A673 (cell line): ENCODE measurements around the gene CSTPP1. TPM values are rescaled to one million over a fixed set of nuclear protein-coding genes. Genes with fewer than 3 reads are reported as not detected.

Source experiments
- BruUV-seq: library from RNA; stranded (reverse); fragments of 400-500 nt; replicated peaks from 2 replicates; lab custom pipeline; 2021; lab: Mats Ljungman, UMichigan
- CTCF ChIA-PET: fragments of 300-600 bp; sonication (Branson Sonifier 250); formaldehyde crosslinking; loops from one replicate; lab custom pipeline; 2022; ENCODE audit warnings: antibody characterized with exemption; lab: Charles Lee
- POLR2A ChIA-PET: fragments of 300-600 bp; sonication (Branson Sonifier 250); formaldehyde crosslinking; loops from one replicate; lab custom pipeline; 2022; ENCODE audit warnings: antibody characterized with exemption; ENCODE audit not compliant: low non-redundant PET; lab: Charles Lee
- DNase-seq: peaks from one replicate; pipeline ENCODE4 v3.0.0-alpha.2; 2015; ENCODE audit warnings: low spot score
- H3K27ac ChIP-seq: fragments of 200-600 bp; sonication (generic); 2 replicates; pipeline ENCODE4 v1.5.1; 2016; ENCODE audit warnings: mixed run types, low read depth, mild to moderate bottlenecking, mixed read lengths, antibody characterized with exemption, low read length; ENCODE audit not compliant: poor library complexity, severe bottlenecking
- H3K27me3 ChIP-seq: fragments of 200-600 bp; sonication (generic); replicated peaks from 2 replicates; pipeline ENCODE4 v1.6.1; 2017; ENCODE audit warnings: mixed run types, low read depth, mild to moderate bottlenecking, mixed read lengths, antibody characterized with exemption, low read length; ENCODE audit not compliant: insufficient read depth, poor library complexity
- H3K36me3 ChIP-seq: fragments of 200-600 bp; sonication (generic); 2 replicates; pipeline ENCODE4 v1.6.1; 2016; ENCODE audit warnings: mixed run types, mild to moderate bottlenecking, mixed read lengths, antibody characterized with exemption, low read length; ENCODE audit not compliant: insufficient read depth, poor library complexity, severe bottlenecking
- H3K4me1 ChIP-seq: fragments of 200-600 bp; sonication (generic); 2 replicates; pipeline ENCODE4 v1.6.1; 2017; ENCODE audit warnings: mixed run types, mild to moderate bottlenecking, mixed read lengths, antibody characterized with exemption, low read length; ENCODE audit not compliant: insufficient read depth, poor library complexity, severe bottlenecking
- H3K4me3 ChIP-seq: fragments of 200-600 bp; sonication (generic); 2 replicates; pipeline ENCODE4 v1.5.1; 2016; ENCODE audit warnings: low read depth, mixed run types, mild to moderate bottlenecking, mixed read lengths, low read length; ENCODE audit not compliant: poor library complexity, severe bottlenecking
- H3K9me3 ChIP-seq: fragments of 200-600 bp; sonication (generic); 2 replicates; pipeline ENCODE4 v1.6.1; 2016; ENCODE audit warnings: mixed run types, low read depth, mild to moderate bottlenecking, mixed read lengths, antibody characterized with exemption, low read length; ENCODE audit not compliant: poor library complexity, severe bottlenecking
- EZH2 ChIP-seq: fragments of 200-600 bp; sonication (generic); IDR thresholded peaks from 2 replicates; pipeline ENCODE4 v1.6.1; 2017; ENCODE audit warnings: borderline replicate concordance, low read depth, mild to moderate bottlenecking, mixed read lengths, antibody characterized with exemption, low read length; ENCODE audit not compliant: poor library complexity, severe bottlenecking
- intact Hi-C: fragments of 100-400 bp; cut with micrococcal nuclease; formaldehyde crosslinking; loops from one replicate; pipeline ENCODE4 v1.10.0; 2022; ENCODE audit not compliant: unreplicated experiment
- total RNA-seq: library from RNA; stranded (reverse); gene quantifications from 2 replicates; pipeline ENCODE4 v1.2.3, GENCODE V29; 2021
- TF ChIP-seq, protein P1 (sequence below): fragments of 300-800, 200-600 bp; sonication (generic); conservative IDR thresholded peaks from 2 replicates; pipeline ENCODE4 v1.5.1; 2017; ENCODE audit warnings: low read depth, mild to moderate bottlenecking, antibody characterized with exemption, low read length, moderate library complexity, mixed read lengths

CSTPP1 gene
- total RNA-seq, 1 experiment from 2014 or later: 79.3 TPM

DNA sequence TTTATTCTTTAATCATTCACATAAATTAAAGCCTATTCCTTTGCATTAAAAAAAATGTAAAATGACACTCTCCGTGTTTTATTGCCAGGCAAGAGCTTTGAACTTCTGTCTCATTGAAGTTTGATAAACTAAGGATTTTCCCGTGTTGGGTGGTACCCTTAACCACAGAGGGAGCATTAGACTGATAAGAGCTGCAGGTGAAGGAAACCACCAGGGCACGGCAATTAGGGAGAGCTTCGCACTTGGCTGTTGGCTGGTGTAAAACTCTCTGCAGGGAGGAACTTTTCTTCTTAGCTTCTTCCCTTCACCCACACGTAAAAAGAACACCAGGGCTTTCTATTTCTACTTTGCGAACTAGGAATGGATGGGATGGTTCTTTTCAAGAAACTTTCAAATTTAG lies 47.0 kb downstream of the CSTPP1 start:
- H3K27ac ChIP-seq: no peak overlapping the region
- intact Hi-C loops: no loop called here
- CTCF ChIA-PET: interaction anchor here (0.6 kb wide), 1 partner anchor 70 kb away, joined by 3 read pairs; no protein-coding TSS in a partner anchor
- POLR2A ChIA-PET: no interaction called here
- no peaks in the 10 kb centered on the region for H3K27me3 ChIP-seq
- DNase-seq: no peak
- H3K4me3 ChIP-seq: no peak overlapping the region
- no peaks in the 10 kb centered on the region for H3K9me3 ChIP-seq
- no peak for TF ChIP-seq EZH2
- TF ChIP-seq, protein P1, sequence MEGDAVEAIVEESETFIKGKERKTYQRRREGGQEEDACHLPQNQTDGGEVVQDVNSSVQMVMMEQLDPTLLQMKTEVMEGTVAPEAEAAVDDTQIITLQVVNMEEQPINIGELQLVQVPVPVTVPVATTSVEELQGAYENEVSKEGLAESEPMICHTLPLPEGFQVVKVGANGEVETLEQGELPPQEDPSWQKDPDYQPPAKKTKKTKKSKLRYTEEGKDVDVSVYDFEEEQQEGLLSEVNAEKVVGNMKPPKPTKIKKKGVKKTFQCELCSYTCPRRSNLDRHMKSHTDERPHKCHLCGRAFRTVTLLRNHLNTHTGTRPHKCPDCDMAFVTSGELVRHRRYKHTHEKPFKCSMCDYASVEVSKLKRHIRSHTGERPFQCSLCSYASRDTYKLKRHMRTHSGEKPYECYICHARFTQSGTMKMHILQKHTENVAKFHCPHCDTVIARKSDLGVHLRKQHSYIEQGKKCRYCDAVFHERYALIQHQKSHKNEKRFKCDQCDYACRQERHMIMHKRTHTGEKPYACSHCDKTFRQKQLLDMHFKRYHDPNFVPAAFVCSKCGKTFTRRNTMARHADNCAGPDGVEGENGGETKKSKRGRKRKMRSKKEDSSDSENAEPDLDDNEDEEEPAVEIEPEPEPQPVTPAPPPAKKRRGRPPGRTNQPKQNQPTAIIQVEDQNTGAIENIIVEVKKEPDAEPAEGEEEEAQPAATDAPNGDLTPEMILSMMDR: no peak
- no peaks in the 10 kb centered on the region for H3K4me1 ChIP-seq
- BruUV-seq: no TSS peak
- H3K36me3 ChIP-seq: no peaks in the 10 kb centered on the region

DNA sequence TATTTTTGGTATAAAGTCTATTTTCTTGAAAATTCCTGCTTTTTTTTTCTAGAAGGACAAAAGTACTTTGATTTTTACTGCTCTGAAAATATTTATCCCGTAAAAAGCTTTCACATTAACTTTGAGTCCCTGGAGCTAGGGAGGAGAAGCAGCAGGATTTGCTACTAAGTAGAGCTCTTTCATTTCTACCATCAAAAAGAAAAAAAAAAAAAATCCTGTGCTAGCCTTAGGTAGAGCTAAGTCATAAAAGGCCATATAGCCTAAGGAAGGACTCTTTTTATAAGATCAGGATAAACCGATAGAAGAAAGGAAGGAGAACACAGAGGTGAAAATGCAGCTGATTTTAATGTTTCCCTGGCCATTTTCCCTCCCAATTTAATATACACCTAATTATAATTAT lies 48.0 kb downstream of the CSTPP1 start:
- Histone ChIP-seq H3K4me1 (no peaks in the 10 kb centered on the region), H3K9me3 (no peaks in the 10 kb centered on the region), H3K4me3 (no peak overlapping the region), H3K27me3 (no peaks in the 10 kb centered on the region), H3K36me3 (no peaks in the 10 kb centered on the region), H3K27ac (no peak overlapping the region)
- ChIA-PET POLR2A (no interaction called here), CTCF (no interaction called here)
- DNase-seq: no peak
- BruUV-seq: no TSS peak
- intact Hi-C loops: no loop called here
- TF ChIP-seq EZH2: no peak
- TF ChIP-seq, protein P1: no peak

DNA sequence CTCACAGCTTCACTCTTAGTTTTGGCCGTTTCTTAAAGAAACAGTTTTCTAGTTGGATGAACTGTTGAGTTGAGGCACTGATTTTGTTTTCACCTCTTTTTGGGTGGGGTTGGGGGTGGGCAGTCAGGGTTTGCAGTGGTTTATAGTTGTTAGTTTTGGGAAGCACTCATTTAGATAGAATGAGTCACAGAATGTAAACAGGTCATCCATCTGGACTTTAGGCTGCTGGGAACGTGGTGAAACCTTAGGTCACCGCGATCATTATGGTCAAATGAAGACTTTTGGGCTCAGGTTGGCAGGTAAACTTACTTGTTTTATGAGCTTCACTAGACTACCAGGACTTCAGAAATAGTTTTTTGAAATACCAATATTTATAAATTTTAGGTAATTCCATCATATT lies 48.4 kb downstream of the CSTPP1 start:
- H3K36me3 ChIP-seq: no peaks in the 10 kb centered on the region
- H3K4me3 ChIP-seq: no peak overlapping the region
- no peaks in the 10 kb centered on the region for H3K9me3 ChIP-seq
- POLR2A ChIA-PET: no interaction called here
- BruUV-seq: no TSS peak
- H3K4me1 ChIP-seq: no peaks in the 10 kb centered on the region
- TF ChIP-seq EZH2: no peak
- TF ChIP-seq, protein P1: no peak
- H3K27me3 ChIP-seq: no peaks in the 10 kb centered on the region
- DNase-seq: no peak
- no peak overlapping the region for H3K27ac ChIP-seq
- intact Hi-C loops: no loop called here
- CTCF ChIA-PET: no interaction called here
